Breast epithelium (tissue), 4 donors: ENCODE results near the gene STAT3. TPM values are rescaled to one million over a fixed set of nuclear protein-coding genes. Genes with fewer than 3 reads are reported as not detected.
"Not testable (repeated sequence)": the region's sequence is repeated elsewhere in the genome, so short reads cannot be mapped to it uniquely, and the experiment has no call there.

Source experiments
- DNase-seq, 2 donors: peaks; one replicate each; pipeline ENCODE4 v3.0.0-alpha.2; 2019; ENCODE audit warnings: low spot score in 2 of 2
- H3K27ac ChIP-seq, 2 donors: fragments of 200-600 bp; sonication (generic) in 1 of 2; one replicate each; pipeline ENCODE4 v1.5.1; 2016 to 2019; ENCODE audit warnings: mild to moderate bottlenecking in 1 of 2
- H3K27me3 ChIP-seq, 2 donors: fragments of 200-600 bp; sonication (generic) in 1 of 2; one replicate each; pipeline versions ENCODE4 v1.5.1 to v1.6.0; 2017 to 2019; ENCODE audit warnings: control low read depth in 1 of 2, mild to moderate bottlenecking in 1 of 2
- H3K36me3 ChIP-seq: fragments of 200-600 bp; one replicate; pipeline ENCODE4 v1.5.1; 2019
- H3K4me1 ChIP-seq, 2 donors: fragments of 200-600 bp; sonication (generic); one replicate each; pipeline ENCODE4 v1.5.1; 2016 to 2019; ENCODE audit warnings: control low read depth in 1 of 2
- H3K4me3 ChIP-seq, 3 donors: fragments of 200-600 bp; sonication (generic); 1 replicate in 2 of 3; 2 replicates in 1 of 3; pipeline ENCODE4 v1.5.1; 2016 to 2019; ENCODE audit warnings: mild to moderate bottlenecking in 3 of 3, moderate library complexity in 2 of 3
- H3K9me3 ChIP-seq, 2 donors: fragments of 200-600 bp; sonication (generic) in 1 of 2; one replicate each; pipeline ENCODE4 v1.5.1; 2016 to 2019; ENCODE audit warnings: control low read depth in 1 of 2
- CTCF ChIP-seq, 3 donors: fragments of 450-650 bp; IDR thresholded peaks; one replicate each; pipeline ENCODE4 v1.5.1; 2016 to 2017; ENCODE audit warnings: antibody characterized with exemption in 3 of 3, mild to moderate bottlenecking in 3 of 3, moderate library complexity in 3 of 3
- POLR2A ChIP-seq: fragments of 450-650 bp; IDR thresholded peaks from one replicate; pipeline ENCODE4 v1.6.1; 2016; ENCODE audit warnings: antibody characterized with exemption, mild to moderate bottlenecking, moderate library complexity
- POLR2AphosphoS5 ChIP-seq, 3 donors: sonication (generic); formaldehyde crosslinking; IDR thresholded peaks; one replicate each; pipeline ENCODE4 v1.6.1; 2017; ENCODE audit warnings: antibody characterized with exemption in 3 of 3
- intact Hi-C: fragments of 100-400 bp; cut with DNase I; formaldehyde crosslinking; loops from one replicate; pipeline ENCODE4 v1.15.1; 2023; ENCODE audit warnings: low total_unique reads
- total RNA-seq, 3 donors: library from RNA; depleted of rRNA; stranded (reverse); fragments of >200 nt; gene quantifications; one replicate each; pipeline ENCODE4 v1.1.0, GENCODE V29; 2016

STAT3 gene
- total RNA-seq, 3 donors from 2014 or later = 193 to 322 (median 238) TPM

DNA sequence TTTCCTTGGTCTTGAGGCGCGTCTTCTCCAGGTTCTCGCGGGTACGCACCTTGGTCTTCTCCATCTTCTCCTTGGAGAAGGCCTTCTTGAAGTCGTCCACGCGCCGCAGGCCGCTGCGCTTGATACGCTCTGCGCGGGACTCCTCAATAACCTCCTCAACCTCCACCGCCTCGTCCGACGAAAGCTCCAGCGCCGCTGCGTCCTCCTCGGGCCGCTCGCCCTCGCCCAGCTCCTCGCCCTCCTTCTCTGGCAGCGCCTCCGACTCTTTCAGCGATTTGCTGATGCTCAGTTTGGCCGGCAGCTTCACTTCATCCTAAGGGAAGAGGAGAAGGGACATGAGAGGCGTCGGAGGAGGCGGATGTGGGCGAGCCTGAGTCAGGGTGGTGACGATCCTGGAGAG is 16.8 kb upstream of the STAT3 start:
- Histone ChIP-seq H3K27ac (peak overlapping the region in 1 of 2 donors; percentile 75), H3K9me3 (no peaks in the 10 kb centered on the region), H3K4me3 (no peak overlapping the region), H3K27me3 (no peaks in the 10 kb centered on the region), H3K36me3 (no peaks in the 10 kb centered on the region), H3K4me1 (peaks cover 5 to 23% of the 10 kb centered on the region in 2 donors)
- no peak for TF ChIP-seq CTCF (IDR thresholded peaks at IDR 0.05)
- no peak for TF ChIP-seq POLR2A
- TF ChIP-seq POLR2AphosphoS5 (IDR thresholded peaks at IDR 0.05) = no peak
- DNase-seq = no peak
- intact Hi-C loops = loop anchor here (5.0 kb wide), 1 partner anchor 83 kb away; no protein-coding TSS in a partner anchor

DNA sequence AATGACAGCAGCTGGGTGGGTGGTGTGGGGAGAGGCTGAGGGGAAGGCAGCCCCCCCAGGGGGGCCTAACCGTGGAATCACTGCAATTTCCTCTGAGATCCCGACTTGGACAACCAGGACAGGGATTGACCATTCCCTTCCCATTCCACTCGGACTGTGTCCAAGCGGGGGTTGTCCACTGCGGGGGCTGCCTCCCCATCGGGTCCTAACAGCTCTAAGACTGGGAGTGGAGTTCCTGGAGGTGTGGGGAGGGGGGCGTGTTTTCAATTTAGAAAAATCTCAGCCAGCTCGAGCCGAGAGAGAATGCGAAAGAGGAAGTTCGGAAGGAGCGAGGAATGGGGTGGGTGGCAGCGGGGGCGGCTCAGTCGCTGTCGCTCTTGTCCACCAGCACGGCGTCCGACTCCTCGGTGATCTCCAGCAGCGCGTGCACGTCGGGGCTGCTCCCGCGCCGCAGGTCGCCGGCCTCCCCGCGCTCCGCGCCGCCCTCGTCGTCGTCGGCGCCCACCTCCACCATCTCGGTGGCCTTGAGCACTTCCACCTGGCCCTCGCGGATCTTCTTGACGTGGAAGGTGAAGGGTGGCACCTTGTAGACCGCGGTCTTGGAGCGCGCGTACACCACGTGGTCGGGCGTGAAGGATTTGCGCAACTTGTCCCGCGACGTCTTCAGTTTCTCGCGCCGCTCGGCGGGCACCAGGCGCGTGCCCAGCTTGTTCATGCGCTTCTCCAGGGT is 16.2 kb upstream of the STAT3 start:
- H3K4me3 ChIP-seq = no peak overlapping the region
- no peak for DNase-seq
- H3K9me3 ChIP-seq = no peaks in the 10 kb centered on the region
- intact Hi-C loops = loop anchor here (5.0 kb wide), 1 partner anchor 82 kb away; no protein-coding TSS in a partner anchor
- H3K4me1 ChIP-seq = peaks cover 5 to 23% of the 10 kb centered on the region in 2 donors
- TF ChIP-seq CTCF (IDR thresholded peaks at IDR 0.05) (no peak), POLR2A (no peak), POLR2AphosphoS5 (IDR thresholded peaks at IDR 0.05) (no peak)
- no peaks in the 10 kb centered on the region for H3K27me3 ChIP-seq
- no peaks in the 10 kb centered on the region for H3K36me3 ChIP-seq
- H3K27ac ChIP-seq = peak overlapping the region; percentile 69 to 75

DNA sequence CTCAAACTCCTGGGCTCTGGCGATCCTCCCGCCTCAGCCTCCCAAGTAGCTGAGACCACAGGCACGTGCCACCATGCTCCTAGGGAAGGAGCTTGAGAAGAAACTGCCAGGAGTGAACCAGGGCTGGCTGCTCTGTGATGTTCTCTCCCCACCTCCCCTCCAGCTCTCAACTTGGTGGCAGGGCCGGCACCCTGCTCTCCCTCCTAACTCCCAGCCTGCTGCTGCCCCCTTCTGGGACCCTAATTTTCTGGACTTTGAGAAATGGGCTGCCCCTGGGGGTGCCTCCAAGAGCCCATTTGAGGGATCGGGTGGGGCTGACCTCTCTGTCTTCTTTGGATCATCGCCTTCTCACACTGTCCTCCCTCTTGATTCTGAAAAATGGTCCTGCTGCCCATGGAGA is 14.9 kb upstream of the STAT3 start:
- DNase-seq = no peak

GRCh38 chr17:42402117-42402516 is 13.9 kb upstream of the STAT3 start:
- Histone ChIP-seq H3K4me3 (no peak overlapping the region), H3K27ac (peak overlapping the region; percentile 69 to 75), H3K27me3 (no peaks in the 10 kb centered on the region), H3K9me3 (no peaks in the 10 kb centered on the region), H3K4me1 (peaks cover 5 to 9% of the 10 kb centered on the region in 2 donors), H3K36me3 (no peaks in the 10 kb centered on the region)
- no peak for DNase-seq
- TF ChIP-seq CTCF (IDR thresholded peaks at IDR 0.05) = no peak
- intact Hi-C loops = loop anchor here (2.0 kb wide), 1 partner anchor 331 kb away; no protein-coding TSS in a partner anchor

More for the DNA sequence above, 14.9 kb upstream of the STAT3 start:
- Histone ChIP-seq H3K4me1 (peaks cover 5 to 18% of the 10 kb centered on the region in 2 donors), H3K4me3 (no peak overlapping the region), H3K9me3 (no peaks in the 10 kb centered on the region), H3K27me3 (no peaks in the 10 kb centered on the region), H3K27ac (peak overlapping the region; percentile 69 to 75), H3K36me3 (no peaks in the 10 kb centered on the region)
- intact Hi-C loops = loop anchor here (2.0 kb wide), 1 partner anchor 332 kb away; no protein-coding TSS in a partner anchor
- TF ChIP-seq POLR2AphosphoS5 (IDR thresholded peaks at IDR 0.05) (no peak), POLR2A (no peak), CTCF (IDR thresholded peaks at IDR 0.05) (no peak)

DNA sequence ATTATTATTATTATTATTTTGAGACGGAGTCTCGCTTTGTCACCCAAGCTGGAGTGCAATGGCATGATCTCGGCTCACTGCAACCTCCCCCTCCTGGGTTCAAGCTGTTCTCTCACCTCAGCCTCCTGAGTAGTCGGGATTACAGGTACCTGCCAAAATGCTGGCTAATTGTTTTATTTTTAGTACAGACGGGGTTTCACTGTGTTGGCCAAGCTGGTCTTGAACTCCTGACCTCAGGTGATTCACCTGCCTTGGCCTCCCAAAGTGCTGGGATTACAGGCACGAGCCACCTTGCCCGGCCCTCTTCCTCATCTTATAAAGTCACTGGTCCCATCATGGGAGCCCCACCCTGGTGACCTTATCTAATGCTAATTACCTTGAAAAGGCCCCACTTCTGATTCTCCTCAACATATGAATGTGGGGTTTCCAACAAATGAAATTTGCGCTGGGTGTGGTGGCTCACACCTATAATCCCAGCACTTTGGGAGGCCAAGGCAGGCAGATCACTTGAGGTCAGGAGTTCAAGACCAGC is 12.7 kb upstream of the STAT3 start:
- H3K36me3 ChIP-seq, H3K4me1 ChIP-seq, H3K27me3 ChIP-seq, DNase-seq, H3K4me3 ChIP-seq, H3K9me3 ChIP-seq, intact Hi-C loops: not testable (repeated sequence)
- H3K27ac ChIP-seq = peak overlapping the region; percentile 43 to 50
